Measurements from ENCODE around the gene PTGER1.

Gene PTGER1

DNA sequence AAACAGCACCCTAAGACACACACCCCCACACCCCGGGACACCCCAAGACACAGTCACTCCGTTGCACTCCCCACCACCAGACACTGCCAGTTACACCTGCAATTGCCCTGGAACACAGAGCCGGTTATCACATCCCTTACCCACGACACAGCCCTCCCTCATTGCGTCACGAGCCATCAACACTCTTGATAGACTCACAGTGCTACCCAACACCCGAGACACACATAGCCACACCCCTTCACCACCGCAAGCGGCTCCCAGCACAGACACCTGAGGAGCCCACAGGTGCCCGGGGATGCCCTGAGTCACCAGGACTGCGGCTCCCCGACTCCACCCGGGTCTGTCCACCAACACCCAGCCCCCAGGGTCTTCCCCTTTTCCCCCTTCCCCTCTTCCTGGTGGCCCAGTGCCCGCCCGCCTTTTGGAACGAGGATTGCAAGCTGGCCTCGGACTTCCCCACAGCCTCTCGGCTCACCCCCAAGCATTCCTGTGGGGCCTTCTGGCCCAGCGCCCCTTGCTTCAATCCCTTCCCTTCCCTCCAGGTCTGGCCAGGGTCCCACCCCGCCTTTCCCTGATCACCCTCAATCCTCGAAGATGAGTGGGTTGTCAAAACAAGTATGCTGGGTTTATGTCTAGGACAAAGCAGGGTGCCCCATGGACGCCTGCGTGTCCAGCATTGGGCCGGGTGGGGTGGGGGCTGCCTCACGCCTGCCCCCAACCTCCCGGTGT is 1.7 kb upstream of the PTGER1 start:
- Histone ChIP-seq H3K9ac (no peak overlapping the region), H4K20me1 (ENCODE audit: insufficient read depth) (no peaks in the 10 kb centered on the region), H3K27me3 (ENCODE audit: insufficient read depth, low read depth) (no peaks in the 10 kb centered on the region), H3K4me3 (IDR thresholded peaks at IDR 0.05; ENCODE audit: insufficient read depth, low read depth, low read length) (no peak overlapping the region), H2AFZ (ENCODE audit: low read depth) (no peak overlapping the region), H3K27ac (no peak overlapping the region), H3K79me2 (ENCODE audit: insufficient read depth, low read depth) (no peaks in the 10 kb centered on the region), H3K4me1 (ENCODE audit: low read depth, poor library complexity, severe bottlenecking) (no peaks in the 10 kb centered on the region), H3K36me3 (ENCODE audit: insufficient read depth) (no peaks in the 10 kb centered on the region), H3K4me2 (no peak overlapping the region)
- TF ChIP-seq, protein P1, sequence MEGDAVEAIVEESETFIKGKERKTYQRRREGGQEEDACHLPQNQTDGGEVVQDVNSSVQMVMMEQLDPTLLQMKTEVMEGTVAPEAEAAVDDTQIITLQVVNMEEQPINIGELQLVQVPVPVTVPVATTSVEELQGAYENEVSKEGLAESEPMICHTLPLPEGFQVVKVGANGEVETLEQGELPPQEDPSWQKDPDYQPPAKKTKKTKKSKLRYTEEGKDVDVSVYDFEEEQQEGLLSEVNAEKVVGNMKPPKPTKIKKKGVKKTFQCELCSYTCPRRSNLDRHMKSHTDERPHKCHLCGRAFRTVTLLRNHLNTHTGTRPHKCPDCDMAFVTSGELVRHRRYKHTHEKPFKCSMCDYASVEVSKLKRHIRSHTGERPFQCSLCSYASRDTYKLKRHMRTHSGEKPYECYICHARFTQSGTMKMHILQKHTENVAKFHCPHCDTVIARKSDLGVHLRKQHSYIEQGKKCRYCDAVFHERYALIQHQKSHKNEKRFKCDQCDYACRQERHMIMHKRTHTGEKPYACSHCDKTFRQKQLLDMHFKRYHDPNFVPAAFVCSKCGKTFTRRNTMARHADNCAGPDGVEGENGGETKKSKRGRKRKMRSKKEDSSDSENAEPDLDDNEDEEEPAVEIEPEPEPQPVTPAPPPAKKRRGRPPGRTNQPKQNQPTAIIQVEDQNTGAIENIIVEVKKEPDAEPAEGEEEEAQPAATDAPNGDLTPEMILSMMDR (conservative IDR thresholded peaks at IDR 0.05; ENCODE audit: low read depth, low read length), result no peak

DNA sequence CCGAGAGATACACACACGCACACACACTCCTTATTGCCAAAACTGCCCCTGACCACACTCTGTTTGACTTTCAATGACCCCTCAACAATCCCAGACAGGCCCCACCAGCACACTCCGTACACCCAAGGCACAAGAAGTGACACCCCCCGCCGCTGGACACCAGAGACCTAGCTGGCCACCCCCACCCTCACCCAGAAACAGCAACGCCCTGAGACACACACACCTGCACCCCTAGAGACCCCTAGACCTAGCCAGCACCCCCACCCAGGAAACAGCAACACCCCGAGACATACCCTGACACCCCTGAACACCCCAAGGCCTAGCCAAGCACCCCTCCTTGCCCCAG is 1.1 kb upstream of the PTGER1 start:
- H3K27ac ChIP-seq, result no peak overlapping the region
- TF ChIP-seq, protein P1 (conservative IDR thresholded peaks at IDR 0.05; ENCODE audit: low read depth, low read length), result no peak
- no peak overlapping the region for H3K4me3 ChIP-seq (IDR thresholded peaks at IDR 0.05; ENCODE audit: insufficient read depth, low read depth, low read length)
- no peaks in the 10 kb centered on the region for H3K27me3 ChIP-seq (ENCODE audit: insufficient read depth, low read depth)
- no peaks in the 10 kb centered on the region for H3K4me1 ChIP-seq (ENCODE audit: low read depth, poor library complexity, severe bottlenecking)
- no peaks in the 10 kb centered on the region for H3K79me2 ChIP-seq (ENCODE audit: insufficient read depth, low read depth)
- H3K9ac ChIP-seq, result no peak overlapping the region
- no peak overlapping the region for H2AFZ ChIP-seq (ENCODE audit: low read depth)
- H3K4me2 ChIP-seq, result no peak overlapping the region
- no peaks in the 10 kb centered on the region for H4K20me1 ChIP-seq (ENCODE audit: insufficient read depth)
- no peaks in the 10 kb centered on the region for H3K36me3 ChIP-seq (ENCODE audit: insufficient read depth)

DNA sequence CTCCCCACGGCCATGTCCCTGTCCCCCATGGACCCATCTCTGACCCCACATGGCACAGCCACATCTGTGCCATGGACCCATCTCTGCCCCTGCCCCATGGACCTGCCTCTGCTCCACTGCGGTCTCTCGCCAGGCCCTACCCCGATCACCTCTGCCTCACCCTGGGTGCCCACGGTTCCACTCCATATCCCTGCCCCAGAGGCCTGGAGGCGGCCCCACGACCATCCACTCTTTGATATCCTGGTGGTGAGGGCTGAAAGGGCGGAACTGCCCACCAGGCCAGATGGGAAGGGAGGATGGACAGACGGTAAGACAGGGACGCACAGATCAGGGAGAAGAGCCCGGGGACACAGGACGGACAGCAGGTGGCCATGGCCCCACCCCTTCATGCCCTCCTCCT is 327 bp downstream of the PTGER1 start:
- H4K20me1 ChIP-seq (ENCODE audit: insufficient read depth), result no peaks in the 10 kb centered on the region
- no peak overlapping the region for H3K4me3 ChIP-seq (IDR thresholded peaks at IDR 0.05; ENCODE audit: insufficient read depth, low read depth, low read length)

DNA sequence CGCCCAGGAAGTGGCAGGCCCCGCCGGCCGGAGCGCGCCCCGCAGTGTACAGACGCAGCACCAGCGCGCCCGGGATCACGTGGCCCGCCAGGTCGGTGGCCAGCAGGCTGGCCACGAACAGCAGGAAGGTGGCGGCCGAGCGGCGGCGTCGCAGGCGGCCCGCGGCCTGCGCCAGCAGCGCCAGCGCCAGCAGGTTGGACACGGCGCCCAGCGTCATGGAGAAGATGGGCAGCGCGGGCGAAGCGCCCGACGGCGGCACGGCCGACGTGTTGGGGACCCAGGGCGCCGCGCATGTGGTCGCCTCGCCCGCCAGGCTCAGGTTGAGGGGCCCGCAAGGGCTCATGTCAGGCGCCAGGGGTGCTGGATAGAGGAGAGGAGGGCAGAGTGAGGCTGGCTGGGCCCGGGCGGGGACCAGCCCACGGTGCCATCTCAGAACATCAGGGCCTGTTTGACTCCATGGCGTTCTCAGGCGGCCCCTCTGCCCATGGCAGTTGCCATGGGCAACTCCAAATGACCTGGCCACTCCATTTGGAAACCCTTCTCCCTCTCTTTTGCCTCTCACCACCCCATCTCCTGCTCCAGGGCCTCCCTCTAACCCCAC is 1.1 kb downstream of the PTGER1 start:
- Histone ChIP-seq H3K79me2 (ENCODE audit: insufficient read depth, low read depth) (no peaks in the 10 kb centered on the region), H2AFZ (ENCODE audit: low read depth) (no peak overlapping the region), H3K9ac (no peak overlapping the region), H4K20me1 (ENCODE audit: insufficient read depth) (no peaks in the 10 kb centered on the region), H3K4me3 (IDR thresholded peaks at IDR 0.05; ENCODE audit: insufficient read depth, low read depth, low read length) (no peak overlapping the region), H3K36me3 (ENCODE audit: insufficient read depth) (no peaks in the 10 kb centered on the region), H3K4me1 (ENCODE audit: low read depth, poor library complexity, severe bottlenecking) (no peaks in the 10 kb centered on the region), H3K4me2 (no peak overlapping the region), H3K27me3 (ENCODE audit: insufficient read depth, low read depth) (no peaks in the 10 kb centered on the region), H3K27ac (no peak overlapping the region)
- TF ChIP-seq, protein P1 (conservative IDR thresholded peaks at IDR 0.05; ENCODE audit: low read depth, low read length), result no peak

More for the DNA sequence above, 327 bp downstream of the PTGER1 start:
- Histone ChIP-seq H3K4me2 (no peak overlapping the region), H3K27me3 (ENCODE audit: insufficient read depth, low read depth) (no peaks in the 10 kb centered on the region), H3K36me3 (ENCODE audit: insufficient read depth) (no peaks in the 10 kb centered on the region), H3K27ac (no peak overlapping the region), H3K9ac (no peak overlapping the region), H2AFZ (ENCODE audit: low read depth) (no peak overlapping the region), H3K4me1 (ENCODE audit: low read depth, poor library complexity, severe bottlenecking) (no peaks in the 10 kb centered on the region), H3K79me2 (ENCODE audit: insufficient read depth, low read depth) (no peaks in the 10 kb centered on the region)
- TF ChIP-seq, protein P1 (conservative IDR thresholded peaks at IDR 0.05; ENCODE audit: low read depth, low read length), result no peak
